Heart left ventricle (tissue), 13 donors: ENCODE results near the gene MAPK8.

ENCODE experiments used
- CTCF ChIP-seq, 12 donors: fragments of 200-600 bp; sonication (generic) in 4 of 12; IDR thresholded peaks; one replicate each; pipeline versions ENCODE4 v1.5.0 to v1.8.0; 2018 to 2022; ENCODE audit warnings: antibody characterized with exemption in 12 of 12, mild to moderate bottlenecking in 5 of 12
- POLR2A ChIP-seq, 2 donors: fragments of 450-650 bp; IDR thresholded peaks; one replicate each; pipeline ENCODE4 v1.6.1; 2017; ENCODE audit warnings: antibody characterized with exemption in 2 of 2, mild to moderate bottlenecking in 2 of 2, moderate library complexity in 2 of 2
- donor health status: ischemic (EF 13 %, LVEDD 7.1; RV severe dilation, severe dysfunction).
- donor health status: DM: no; HTN: yes; CAD: no.
- donor health status: DM: no; HTN: no; CAD: no.
- donor health status: ischemic (EF 25% LVEDD 6.9; RV normal size, moderate dysfunction).
- donor health status: ischemic (EF 25% LVEDD 5.7; RV mildly dilated, moderate dysfunction).
- donor health status: ischemic (EF 35%, LVEDD 5.7; RV mildly dilated, moderate dysfunction).
- donor health status: nonischemic (EF 11% LVEDD 7.7; RV severe dilation, severe dysfunction).
- donor health status: DM: yes; HTN: yes; CAD: no.
- donor health status: PGD.
- donor health status: ischemic (EF 29% LVEDD 5.4; RV normal size, mild dysfunction).
- donor health status: nonischemic (EF 23%, LVEDD 6.1; RV moderate dilation, normal function).

- no peak for TF ChIP-seq CTCF (IDR thresholded peaks at IDR 0.05)
- no peak for TF ChIP-seq POLR2A (IDR thresholded peaks at IDR 0.05)
These were observed 29.3 kb downstream of the MAPK8 start for GRCh38 chr10:48335788-48336187.
